H1 (cell line): ENCODE data around the gene RAB3GAP1. TPM values are rescaled to one million over a fixed set of nuclear protein-coding genes. Genes with fewer than 3 reads are reported as not detected.

ENCODE experiments used
- CTCF ChIA-PET: fragments of 300-600 bp; sonication (Branson Sonifier 250); formaldehyde crosslinking; loops from one replicate; lab custom pipeline; 2021; ENCODE audit not compliant: partially characterized antibody; lab: Charles Lee
- POLR2A ChIA-PET: fragments of 300-600 bp; sonication (Branson Sonifier 250); formaldehyde crosslinking; loops from one replicate; lab custom pipeline; 2021; ENCODE audit warnings: inconsistent platforms; ENCODE audit not compliant: partially characterized antibody; lab: Charles Lee
- DNase-seq, 2 experiments: peaks; one replicate each; pipeline versions ENCODE4 v3.0.0 to v3.0.0-alpha.2; 2010 to 2022; ENCODE audit warnings: low spot score in 2 of 2, low read depth in 1 of 2, mixed read lengths in 1 of 2
- FAIRE-seq: peaks from 2 replicates; lab custom pipeline; 2011; peaks lifted over from hg19 to GRCh38; lab: Jason Lieb, UNC
- H2AFZ ChIP-seq: 2 replicates; pipeline ENCODE4 v1.8.1; 2012; ENCODE audit warnings: low read length, inconsistent platforms
- H2AK5ac ChIP-seq: 2 replicates; pipeline ENCODE4 v1.6.1; 2013; ENCODE audit warnings: low read depth, low read length
- H2BK120ac ChIP-seq: replicated peaks from 2 replicates; pipeline ENCODE3; 2013; ENCODE audit warnings: low read depth, low read length, inconsistent platforms
- H2BK12ac ChIP-seq: 2 replicates; pipeline ENCODE4 v1.6.1; 2013; ENCODE audit warnings: low read depth, low read length
- H2BK15ac ChIP-seq: 2 replicates; pipeline ENCODE4 v1.6.1; 2013; ENCODE audit warnings: low read length
- H2BK20ac ChIP-seq: 2 replicates; pipeline ENCODE4 v1.6.1; 2013; ENCODE audit warnings: low read length
- H2BK5ac ChIP-seq: 2 replicates; pipeline ENCODE4 v1.6.1; 2013; ENCODE audit warnings: low read depth, low read length
- H3K14ac ChIP-seq: 2 replicates; pipeline ENCODE4 v1.6.1; 2013; ENCODE audit warnings: inconsistent platforms; ENCODE audit not compliant: insufficient read length
- H3K18ac ChIP-seq: 2 replicates; pipeline ENCODE4 v1.6.1; 2013; ENCODE audit warnings: low read length; ENCODE audit errors: extremely low read depth
- H3K23ac ChIP-seq: 2 replicates; pipeline ENCODE4 v1.6.1; 2013; ENCODE audit warnings: inconsistent platforms; ENCODE audit not compliant: insufficient read length
- H3K23me2 ChIP-seq: 2 replicates; pipeline ENCODE4 v1.6.1; 2013; ENCODE audit warnings: low read depth, low read length
- H3K27ac ChIP-seq: 2 replicates; pipeline ENCODE4 v1.6.1; 2011; ENCODE audit warnings: low read depth, low read length, inconsistent platforms
- H3K27me3 ChIP-seq, 4 experiments: replicated peaks in 1 of 4; 1 replicate in 1 of 4; 2 replicates in 3 of 4; pipeline versions ENCODE4 v1.6.1 to v1.8.1; 2011 to 2013; ENCODE audit warnings: low read length in 3 of 4, mild to moderate bottlenecking in 3 of 4, inconsistent platforms in 2 of 4, mixed read lengths in 2 of 4, moderate library complexity in 1 of 4; ENCODE audit not compliant: control insufficient read depth in 3 of 4, insufficient read depth in 3 of 4; ENCODE audit errors: extremely low read depth in 1 of 4
- H3K36me3 ChIP-seq, 4 experiments: 2 replicates each; pipeline versions ENCODE4 v1.6.1 to v1.8.1; 2011 to 2013; ENCODE audit warnings: mild to moderate bottlenecking in 4 of 4, low read length in 3 of 4, moderate library complexity in 2 of 4, control low read depth in 1 of 4, inconsistent platforms in 1 of 4; ENCODE audit not compliant: insufficient read depth in 4 of 4, control insufficient read depth in 2 of 4
- H3K4ac ChIP-seq: replicated peaks from 2 replicates; pipeline ENCODE3; 2013; ENCODE audit warnings: low read length, low read depth, mixed read lengths, inconsistent platforms; ENCODE audit not compliant: insufficient read length
- H3K4me1 ChIP-seq, 4 experiments: replicated peaks in 1 of 4; 1 replicate in 1 of 4; 2 replicates in 3 of 4; pipeline versions ENCODE4 v1.6.1 to v1.8.1; 2011 to 2013; ENCODE audit warnings: low read length in 3 of 4, inconsistent platforms in 2 of 4, mixed read lengths in 1 of 4; ENCODE audit not compliant: insufficient read depth in 4 of 4, control insufficient read depth in 3 of 4
- H3K4me2 ChIP-seq, 2 experiments: 2 replicates each; pipeline versions ENCODE4 v1.6.1 to v1.8.1; 2011 to 2013; ENCODE audit warnings: low read depth in 2 of 2, low read length in 2 of 2, control low read depth in 1 of 2, inconsistent platforms in 1 of 2, mild to moderate bottlenecking in 1 of 2; ENCODE audit not compliant: insufficient read depth in 1 of 2
- H3K4me3 ChIP-seq, 4 experiments: fragments of 200-600, 300-600 bp in 1 of 4; sonication (generic), shearing (Covaris generic), sonication (Bioruptor Twin) in 1 of 4; 2 replicates each; pipeline versions ENCODE4 v1.5.1 to v1.8.1; 2011 to 2016; ENCODE audit warnings: low read length in 4 of 4, low read depth in 3 of 4, control low read depth in 2 of 4, inconsistent platforms in 2 of 4, mild to moderate bottlenecking in 2 of 4, mixed read lengths in 1 of 4, moderate library complexity in 1 of 4; ENCODE audit not compliant: insufficient read depth in 2 of 4; ENCODE audit errors: extremely low read depth in 1 of 4
- H3K56ac ChIP-seq: replicated peaks from 2 replicates; pipeline ENCODE3; 2013; ENCODE audit warnings: low read depth, mild to moderate bottlenecking, mixed read lengths, low read length, inconsistent platforms; ENCODE audit not compliant: insufficient read length
- H3K79me1 ChIP-seq: 2 replicates; pipeline ENCODE4 v1.6.1; 2013; ENCODE audit warnings: low read depth, low read length, control low read depth
- H3K79me2 ChIP-seq, 2 experiments: 2 replicates each; pipeline versions ENCODE4 v1.6.1 to v1.8.1; 2012 to 2013; ENCODE audit warnings: low read length in 2 of 2, mild to moderate bottlenecking in 2 of 2, inconsistent platforms in 1 of 2; ENCODE audit not compliant: insufficient read depth in 2 of 2, control insufficient read depth in 1 of 2
- H3K9ac ChIP-seq, 4 experiments: replicated peaks in 1 of 4; 1 replicate in 1 of 4; 2 replicates in 3 of 4; pipeline versions ENCODE4 v1.6.1 to v1.8.1; 2011 to 2013; ENCODE audit warnings: low read depth in 3 of 4, low read length in 3 of 4, control low read depth in 2 of 4, mild to moderate bottlenecking in 2 of 4, moderate library complexity in 2 of 4, inconsistent platforms in 1 of 4; ENCODE audit errors: extremely low read depth in 1 of 4
- H3K9me3 ChIP-seq, 2 experiments: 2 replicates each; pipeline versions ENCODE4 v1.6.1 to v1.8.1; 2012 to 2013; ENCODE audit warnings: mild to moderate bottlenecking in 2 of 2, moderate library complexity in 2 of 2, control low read depth in 1 of 2, inconsistent platforms in 1 of 2, low read depth in 1 of 2, low read length in 1 of 2, mixed read lengths in 1 of 2; ENCODE audit not compliant: insufficient read depth in 2 of 2
- H4K20me1 ChIP-seq, 2 experiments: replicated peaks in 1 of 2; 2 replicates each; pipeline versions ENCODE3 to v1.8.1; 2011 to 2013; ENCODE audit warnings: inconsistent platforms in 2 of 2, low read length in 2 of 2, mild to moderate bottlenecking in 1 of 2; ENCODE audit not compliant: insufficient read depth in 2 of 2, control insufficient read depth in 1 of 2
- H4K5ac ChIP-seq: 2 replicates; pipeline ENCODE4 v1.6.1; 2013; ENCODE audit warnings: low read length, low read depth, mixed read lengths, inconsistent platforms; ENCODE audit not compliant: insufficient read length
- H4K8ac ChIP-seq: 2 replicates; pipeline ENCODE4 v1.8.0; 2013; ENCODE audit warnings: mild to moderate bottlenecking, moderate library complexity, low read length, inconsistent platforms; ENCODE audit not compliant: insufficient read depth; ENCODE audit errors: extremely low read depth
- H4K91ac ChIP-seq: replicated peaks from 2 replicates; pipeline ENCODE3; 2013; ENCODE audit warnings: low read length, mixed read lengths, inconsistent platforms; ENCODE audit not compliant: insufficient read length
- ATF2 ChIP-seq: IDR thresholded peaks from 2 replicates; pipeline ENCODE4 v1.6.1; 2012; ENCODE audit warnings: low read length, inconsistent platforms
- CHD2 ChIP-seq: IDR thresholded peaks from 2 replicates; pipeline ENCODE4 v1.6.1; 2012; ENCODE audit warnings: low read length, improper control_type of control experiment
- EGR1 ChIP-seq: IDR thresholded peaks from 2 replicates; pipeline ENCODE4 v1.6.1; 2011; ENCODE audit warnings: low read depth, low read length, borderline replicate concordance
- EZH2 ChIP-seq: fragments of 200-600 bp; sonication (generic); IDR thresholded peaks from 2 replicates; pipeline ENCODE4 v1.7.1; 2012; ENCODE audit warnings: low read depth, mild to moderate bottlenecking, moderate library complexity, low read length, inconsistent platforms; ENCODE audit not compliant: severe bottlenecking
- GABPA ChIP-seq: IDR thresholded peaks from 2 replicates; pipeline ENCODE4 v1.6.1; 2011; ENCODE audit warnings: mild to moderate bottlenecking, low read length, moderate library complexity, borderline replicate concordance; ENCODE audit not compliant: insufficient read depth
- GTF2F1 ChIP-seq: IDR thresholded peaks from 2 replicates; pipeline ENCODE4 v1.6.1; 2012; ENCODE audit warnings: low read depth, low read length, improper control_type of control experiment, borderline replicate concordance
- HDAC6 ChIP-seq: IDR thresholded peaks from one replicate; pipeline ENCODE4 v1.7.1; 2012; ENCODE audit warnings: low read depth, mild to moderate bottlenecking, inconsistent platforms, low read length, moderate library complexity
- JUN ChIP-seq: IDR thresholded peaks from 2 replicates; pipeline ENCODE4 v1.6.1; 2011; ENCODE audit warnings: low read depth, mild to moderate bottlenecking, improper control_type of control experiment, low read length
- MAFK ChIP-seq: IDR thresholded peaks from 2 replicates; pipeline ENCODE4 v1.6.1; 2012; ENCODE audit warnings: low read depth, mild to moderate bottlenecking, improper control_type of control experiment, low read length
- MAX ChIP-seq: IDR thresholded peaks from 2 replicates; pipeline ENCODE4 v1.6.1; 2012; ENCODE audit warnings: inconsistent platforms
- POLR2AphosphoS5 ChIP-seq: IDR thresholded peaks from 2 replicates; pipeline ENCODE4 v1.6.1; 2011; ENCODE audit warnings: low read depth, low read length
- RXRA ChIP-seq: IDR thresholded peaks from 2 replicates; pipeline ENCODE4 v1.6.1; 2011; ENCODE audit warnings: low read depth, mild to moderate bottlenecking, low read length, moderate library complexity; ENCODE audit not compliant: insufficient read depth
- SIX5 ChIP-seq: IDR thresholded peaks from 2 replicates; pipeline ENCODE4 v1.6.1; 2011; ENCODE audit warnings: mild to moderate bottlenecking, low read depth, low read length
- SUZ12 ChIP-seq: fragments of 200-600 bp; sonication (generic); IDR thresholded peaks from 2 replicates; pipeline ENCODE4 v1.6.1; 2012; ENCODE audit warnings: mild to moderate bottlenecking, inconsistent platforms, low read length, moderate library complexity, mixed read lengths
- YY1 ChIP-seq: IDR thresholded peaks from 2 replicates; pipeline ENCODE4 v1.6.1; 2011; ENCODE audit warnings: low read depth, mild to moderate bottlenecking, low read length
- polyA plus RNA-seq, 7 experiments: library from polyadenylated mRNA; depleted of rRNA in 3 of 7; stranded (reverse) in 5 of 7; unstranded in 2 of 7; fragments of >200 nt in 5 of 7; fragments of 200-250 nt in 2 of 7; gene quantifications; 1 replicate in 5 of 7; 2 replicates in 1 of 7; 4 replicates in 1 of 7; pipeline versions ENCODE4 v1.2.1 to v1.2.3, GENCODE V29; 2011 to 2013; ENCODE audit warnings: missing spikeins in 2 of 7, mixed read lengths in 2 of 7
- total RNA-seq: library from RNA; stranded (reverse); fragmentation: NEBNext Ultra II Directional; extraction: Animal tissue kit (Norgen Biotek cat#: 25700); gene quantifications from 2 replicates; pipeline ENCODE4 v1.2.1, GENCODE V29; 2021

The RAB3GAP1 gene
- total and polyA plus RNA-seq, 2 of the 8 experiments (the other 6 are each of a cell fraction or from before 2014, with no cell fraction given): 9.8 to 28.6 TPM

GRCh38 chr2:135202751-135203150, 150.7 kb downstream of the RAB3GAP1 start:
- H3K79me2 ChIP-seq: no peaks in the 10 kb centered on the region
- no peak overlapping the region for H3K27ac ChIP-seq
- no peak overlapping the region for H4K8ac ChIP-seq
- no peaks in the 10 kb centered on the region for H4K20me1 ChIP-seq
- FAIRE-seq (no peak), DNase-seq (no peak)
- no peak overlapping the region for H2AFZ ChIP-seq
- no peak overlapping the region for H3K4ac ChIP-seq
- H3K4me1 ChIP-seq: no peaks in the 10 kb centered on the region
- H2AK5ac ChIP-seq: no peak overlapping the region
- no peak overlapping the region for H2BK12ac ChIP-seq
- H3K9me3 ChIP-seq: no peaks in the 10 kb centered on the region
- H3K14ac ChIP-seq: no peak overlapping the region
- H4K5ac ChIP-seq: no peak overlapping the region
- H3K4me3 ChIP-seq: no peak overlapping the region
- H2BK20ac ChIP-seq: no peak overlapping the region
- H3K4me2 ChIP-seq: no peak overlapping the region
- no peak overlapping the region for H3K9ac ChIP-seq
- H3K36me3 ChIP-seq: no peaks in the 10 kb centered on the region
- H3K56ac ChIP-seq: no peak overlapping the region
- H2BK15ac ChIP-seq: no peak overlapping the region
- H3K23ac ChIP-seq: no peak overlapping the region
- no peaks in the 10 kb centered on the region for H3K27me3 ChIP-seq
- H3K18ac ChIP-seq: no peak overlapping the region
- no peak overlapping the region for H2BK5ac ChIP-seq
- POLR2A ChIA-PET: no interaction called here
- H3K79me1 ChIP-seq: no peaks in the 10 kb centered on the region
- H2BK120ac ChIP-seq: no peak overlapping the region
- CTCF ChIA-PET: no interaction called here
- H4K91ac ChIP-seq: no peak overlapping the region
- no peaks in the 10 kb centered on the region; the same call in 1 of the 2 replicates for H3K23me2 ChIP-seq
- TF ChIP-seq EZH2 (no peak), JUN (no peak), YY1 (no peak), MAFK (no peak), MAX (no peak), SIX5 (no peak), ATF2 (no peak), GABPA (no peak), GTF2F1 (no peak), RXRA (no peak), POLR2AphosphoS5 (no peak), HDAC6 (no peak), EGR1 (no peak), SUZ12 (no peak), CHD2 (no peak)
